Activated CD8-positive, alpha-beta memory T cell treated with anti-CD3 and anti-CD28 coated beads for 36 hours (primary cell): ENCODE results near the gene LTA4H. TPM values are rescaled to one million over a fixed set of nuclear protein-coding genes. Genes with fewer than 3 reads are reported as not detected.

Source experiments
- CTCF ChIA-PET: fragments of 350-600 bp; sonication (Branson Sonifier 250); formaldehyde crosslinking; loops from one replicate; lab custom pipeline; 2021; ENCODE audit warnings: antibody characterized with exemption; lab: Charles Lee
- POLR2A ChIA-PET: fragments of 350-600 bp; sonication (Branson Sonifier 250); formaldehyde crosslinking; loops from one replicate; lab custom pipeline; 2021; ENCODE audit warnings: antibody characterized with exemption; lab: Charles Lee
- total RNA-seq, 2 experiments: library from RNA; stranded (reverse); gene quantifications; one replicate each; pipeline ENCODE4 v1.2.3, GENCODE V29; 2021

LTA4H gene
- total RNA-seq, 2 experiments from 2014 or later, result 71.4 to 72.3 TPM

- ChIA-PET CTCF (interaction anchor here (1.0 to 1.5 kb wide), 2 partner anchors 13 to 86 kb away, joined by 3 read pairs; no protein-coding TSS in a partner anchor), POLR2A (no interaction called here)
Measured at GRCh38 chr12:95999484-95999883, 35.9 kb downstream of the LTA4H start.

DNA sequence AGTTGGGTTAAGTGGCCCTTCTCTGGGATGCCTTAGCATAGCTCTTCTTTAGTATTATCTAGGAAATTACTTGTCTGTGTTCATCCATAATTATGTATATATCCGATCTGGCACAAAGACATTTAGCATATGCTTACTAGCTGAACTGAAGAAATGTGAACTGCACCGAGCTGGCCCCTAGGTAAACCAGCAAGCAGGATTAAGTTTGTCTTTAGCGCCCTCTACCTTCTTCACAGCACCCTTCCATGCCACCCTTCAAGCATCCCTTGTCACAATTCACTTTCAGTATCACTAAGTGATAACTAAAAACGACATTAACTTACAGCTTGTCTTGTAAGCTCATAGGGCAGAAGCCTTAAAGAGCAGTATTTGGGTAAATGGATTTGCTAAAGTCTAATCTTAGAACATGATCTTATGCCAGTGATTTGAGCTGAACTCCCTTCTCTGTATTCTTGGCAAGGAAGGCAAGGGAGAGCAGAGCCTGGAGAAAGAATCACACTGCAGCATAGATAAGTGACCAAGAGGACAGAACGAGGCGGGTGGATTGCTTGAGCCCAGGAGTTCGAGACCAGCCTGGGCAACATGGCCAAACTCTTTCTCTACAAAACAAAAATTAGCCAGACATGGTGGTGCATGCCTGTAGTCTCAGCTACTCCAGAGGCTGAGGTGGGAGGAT, 36.6 kb downstream of the LTA4H start:
- CTCF ChIA-PET, result interaction anchor here (0.5 to 2.9 kb wide), 13 partner anchors 13 to 357 kb away, joined by 3 to 16 read pairs (median 3); partner anchors contain the start of gene AMDHD1
- POLR2A ChIA-PET, result interaction anchor here (0.7 to 0.8 kb wide), 2 partner anchors 55 to 80 kb away, joined by 3 read pairs; no protein-coding TSS in a partner anchor

GRCh38 chr12:95997911-95998510, 37.4 kb downstream of the LTA4H start:
- ChIA-PET CTCF (interaction anchor here (0.5 to 2.9 kb wide), 10 partner anchors 14 to 356 kb away, joined by 3 to 16 read pairs (median 4); partner anchors contain the start of gene AMDHD1), POLR2A (interaction anchor here (0.7 to 0.8 kb wide), 2 partner anchors 54 to 79 kb away, joined by 3 read pairs; no protein-coding TSS in a partner anchor)

DNA sequence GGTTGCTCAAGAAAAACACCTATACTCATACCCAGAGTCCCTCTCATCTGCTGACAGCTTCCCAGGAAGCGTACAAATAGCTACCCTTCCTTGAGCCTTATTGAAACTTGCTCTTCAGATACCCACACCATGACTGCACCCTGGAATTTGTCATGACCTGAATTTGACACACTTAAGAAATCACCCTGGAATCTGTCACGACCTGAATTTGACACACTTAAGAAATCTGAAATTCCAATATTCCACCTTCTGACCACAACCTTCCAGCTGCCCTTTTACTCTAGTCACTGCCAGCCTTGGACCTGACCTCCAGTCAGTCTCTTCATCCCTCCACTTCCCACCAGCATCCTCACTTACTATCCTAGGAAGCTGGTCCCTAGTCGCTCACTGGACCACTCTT, 38.1 kb downstream of the LTA4H start:
- POLR2A ChIA-PET, result no interaction called here
- CTCF ChIA-PET, result interaction anchor here (2.9 kb wide), 1 partner anchor 79 kb away, joined by 16 read pairs; no protein-coding TSS in a partner anchor

GRCh38 chr12:95996034-95996658, 39.2 kb downstream of the LTA4H start, which contains the start of gene HAL:
Gene HAL, minus strand, starts transcription at chr12:95996344. Its CDS starts 434 bp downstream, at chr12:95995910.
- ChIA-PET POLR2A (no interaction called here), CTCF (interaction anchor here (2.9 kb wide), 1 partner anchor 77 kb away, joined by 16 read pairs; no protein-coding TSS in a partner anchor)

DNA sequence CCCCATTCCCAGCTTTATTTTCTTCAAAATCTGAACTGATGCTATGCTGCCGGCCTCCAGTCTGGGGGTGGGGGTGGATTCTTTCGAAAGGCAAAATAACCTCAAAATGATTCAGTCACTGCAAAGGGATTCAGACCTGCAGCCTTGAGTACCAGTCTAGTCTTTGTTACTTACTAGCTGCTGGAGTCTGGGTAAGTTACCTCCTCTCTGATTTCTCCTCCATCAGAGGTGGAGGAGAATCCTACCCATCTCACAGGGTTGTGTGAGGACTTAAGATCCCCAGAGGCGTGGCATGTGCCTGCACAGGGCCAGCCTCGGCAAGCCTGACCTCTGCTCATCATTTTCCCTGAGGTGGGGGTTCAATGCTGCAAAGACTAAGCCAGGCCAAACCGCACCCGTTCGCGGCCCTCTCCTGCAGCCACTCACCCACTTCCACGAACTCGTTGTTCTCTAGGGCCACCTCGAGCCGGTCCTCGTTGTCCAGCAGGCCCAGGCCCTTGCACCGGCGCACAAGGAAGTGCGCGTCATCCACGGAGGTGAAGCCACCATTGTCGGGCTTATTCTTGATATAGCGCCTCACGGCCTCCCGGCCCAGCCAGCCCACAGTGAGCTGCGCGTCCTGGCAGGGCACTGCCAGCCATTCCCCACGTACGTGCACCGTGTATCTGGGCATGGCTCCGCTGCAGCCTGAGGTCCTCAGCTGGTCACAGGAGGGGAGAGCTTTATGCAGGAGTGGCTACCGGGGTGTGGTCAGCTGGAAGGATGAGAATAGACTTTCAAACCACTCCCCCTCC, 40.0 kb downstream of the LTA4H start:
- ChIA-PET POLR2A (no interaction called here), CTCF (no interaction called here)

GRCh38 chr12:95994476-95994875, 40.9 kb downstream of the LTA4H start:
- CTCF ChIA-PET, result no interaction called here
- POLR2A ChIA-PET, result no interaction called here

GRCh38 chr12:95993907-95994306, 41.5 kb downstream of the LTA4H start:
- CTCF ChIA-PET, result interaction anchor here (0.6 kb wide), 1 partner anchor 399 kb away, joined by 5 read pairs; no protein-coding TSS in a partner anchor
- POLR2A ChIA-PET, result no interaction called here

DNA sequence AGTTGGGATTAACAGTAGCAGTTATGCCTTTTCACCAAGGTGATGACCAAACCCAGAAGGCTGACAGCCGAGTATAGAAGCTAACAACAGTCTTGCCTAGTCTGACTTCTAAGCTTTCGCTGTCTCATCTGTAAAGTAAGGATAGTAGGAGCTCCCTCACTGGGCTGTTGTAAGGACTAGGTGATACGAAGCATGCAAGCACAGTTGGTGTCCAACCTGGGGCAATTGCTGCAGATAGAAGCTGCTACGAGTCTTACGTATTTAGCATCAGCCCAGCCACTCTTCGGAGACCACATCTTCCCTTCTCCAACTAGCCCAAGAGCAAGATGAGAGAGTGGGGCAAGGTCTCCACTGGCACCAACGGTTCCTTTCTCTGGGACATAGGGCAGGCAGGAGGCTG, 45.3 kb downstream of the LTA4H start:
- CTCF ChIA-PET, result interaction anchor here (0.5 to 1.2 kb wide), 2 partner anchors 73 to 470 kb away, joined by 3 read pairs; no protein-coding TSS in a partner anchor

DNA sequence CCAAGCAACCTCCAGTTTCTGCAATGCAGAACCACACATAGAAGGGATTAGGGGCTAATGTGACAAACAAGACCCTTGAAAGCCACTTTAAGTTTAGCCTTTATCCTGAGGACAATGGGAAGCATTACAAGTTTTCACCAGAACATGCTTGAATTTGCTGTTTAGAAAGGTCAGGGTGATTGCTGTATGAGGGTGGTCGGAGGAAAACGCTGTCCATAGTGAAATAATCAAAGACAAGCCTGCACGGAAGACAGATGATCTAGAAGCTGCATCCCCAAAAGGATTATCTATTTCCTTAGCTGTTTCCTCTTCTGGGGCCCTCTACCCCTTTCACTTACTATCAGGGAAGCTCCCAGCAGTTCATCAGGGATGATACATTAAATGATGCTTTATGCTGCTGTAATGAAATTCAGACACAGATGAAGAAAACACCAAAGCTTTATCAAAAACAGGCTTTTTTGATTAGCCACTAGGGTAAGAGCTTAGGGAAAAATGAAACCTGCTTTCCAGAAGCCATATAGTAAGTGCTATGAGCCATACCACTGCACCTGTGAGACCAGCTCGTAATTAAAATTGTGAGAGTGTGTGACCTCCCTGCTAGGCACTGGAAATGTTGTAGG, 45.8 kb downstream of the LTA4H start:
- POLR2A ChIA-PET, result no interaction called here
- CTCF ChIA-PET, result interaction anchor here (0.5 to 0.9 kb wide), 2 partner anchors 48 to 470 kb away, joined by 3 read pairs; no protein-coding TSS in a partner anchor

More for the DNA sequence above, 45.3 kb downstream of the LTA4H start:
- POLR2A ChIA-PET, result no interaction called here

DNA sequence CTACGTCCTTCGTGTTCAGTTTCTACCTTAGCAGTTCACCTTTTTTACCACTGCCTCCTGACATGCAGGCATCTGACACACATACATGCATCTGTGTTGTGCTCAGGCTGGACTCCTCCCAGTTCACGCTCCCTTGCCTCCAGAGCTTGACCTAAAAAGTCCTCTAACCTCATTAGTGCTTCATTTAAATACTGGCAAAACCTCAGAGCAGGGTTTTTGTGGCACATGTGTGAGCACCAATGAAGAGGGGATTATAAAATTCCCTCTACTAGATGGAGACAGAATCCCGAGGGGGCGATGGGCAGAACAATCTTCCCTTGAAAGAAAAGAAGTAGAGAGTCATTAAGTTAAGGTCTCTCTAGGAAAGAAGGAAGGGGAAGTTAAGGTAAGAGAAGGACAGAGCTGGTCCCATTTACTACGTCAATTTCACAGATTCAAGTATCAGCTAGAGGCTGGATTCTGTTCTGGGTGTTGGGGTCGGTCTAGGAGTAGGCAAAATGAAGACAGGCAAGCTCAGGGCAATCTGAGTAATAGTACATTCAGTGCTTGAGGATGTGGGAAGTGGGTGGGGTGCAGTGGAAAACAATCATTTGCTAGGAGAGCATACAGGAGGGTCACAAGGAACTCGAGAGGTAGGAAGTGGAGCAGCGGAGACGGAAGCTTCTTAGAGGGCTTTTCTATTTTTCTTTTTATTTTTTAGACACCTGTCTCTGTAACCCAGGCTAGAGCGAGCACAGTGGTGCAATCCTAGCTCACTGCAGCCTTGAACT, 46.7 kb downstream of the LTA4H start:
- POLR2A ChIA-PET, result no interaction called here
- CTCF ChIA-PET, result interaction anchor here (0.9 kb wide), 1 partner anchor 48 kb away, joined by 3 read pairs; no protein-coding TSS in a partner anchor

DNA sequence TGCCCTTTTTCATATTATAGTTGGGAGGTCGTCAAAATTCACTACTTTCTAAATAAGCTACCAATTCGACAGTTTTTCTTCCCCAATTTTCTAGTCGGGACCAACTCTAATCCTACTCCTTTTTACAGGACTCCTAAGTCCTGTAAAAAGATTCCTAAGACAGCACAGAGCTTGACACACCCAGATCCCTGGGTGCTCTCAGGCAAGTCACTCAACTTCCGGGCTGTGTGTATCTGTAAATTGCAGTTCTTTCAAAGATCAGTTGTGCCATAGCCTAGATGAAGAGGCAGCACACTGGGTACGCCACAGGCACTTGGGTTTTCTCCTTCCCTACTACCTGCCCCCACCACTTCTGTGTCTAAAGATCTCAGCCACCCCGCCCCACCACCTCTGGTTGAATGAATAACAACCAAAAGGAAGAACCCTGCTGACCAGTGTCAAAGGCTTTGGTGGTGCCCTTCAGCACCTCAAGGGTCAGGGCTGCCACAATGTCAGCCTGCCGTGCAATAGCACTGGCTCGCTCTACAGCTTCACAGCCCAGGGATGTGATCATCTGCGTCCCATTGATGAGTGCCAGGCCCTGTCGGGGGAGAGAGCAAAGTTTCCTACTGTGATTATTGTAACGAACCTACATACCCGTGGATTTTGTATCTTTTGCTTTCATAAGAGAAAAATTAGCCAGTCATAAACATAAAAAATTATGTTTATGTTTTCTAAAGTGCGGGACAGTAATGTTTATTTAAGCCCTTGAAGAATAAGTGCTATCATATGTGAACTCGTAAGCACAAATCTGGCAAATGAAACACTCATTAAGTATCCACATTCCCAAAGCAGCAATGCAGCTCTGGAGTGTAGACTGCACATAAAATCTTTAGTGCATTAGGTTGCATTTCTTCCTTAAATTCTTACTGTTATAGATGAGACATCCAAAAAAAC, 48.5 kb downstream of the LTA4H start:
- CTCF ChIA-PET, result no interaction called here

DNA sequence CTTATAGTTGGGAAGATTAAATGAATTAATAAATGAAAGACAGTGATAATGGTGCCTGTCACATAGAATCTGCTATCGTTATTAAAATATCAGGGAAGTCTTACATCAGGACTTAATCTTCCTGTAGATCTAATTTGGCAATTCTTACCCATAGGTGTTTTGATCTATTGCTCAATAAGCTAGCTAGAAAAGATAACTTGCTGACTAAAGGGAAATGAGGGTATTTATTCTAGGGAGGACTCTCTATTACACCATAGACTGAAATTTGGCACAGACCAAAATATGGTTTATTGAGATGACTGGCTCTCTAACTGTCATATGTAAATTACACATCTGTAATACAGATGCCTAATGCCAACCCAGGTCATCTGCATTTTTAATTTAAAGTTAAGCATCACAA, 50.7 kb downstream of the LTA4H start:
- ChIA-PET CTCF (no interaction called here), POLR2A (no interaction called here)

More for the DNA sequence above, 48.5 kb downstream of the LTA4H start:
- POLR2A ChIA-PET, result no interaction called here

DNA sequence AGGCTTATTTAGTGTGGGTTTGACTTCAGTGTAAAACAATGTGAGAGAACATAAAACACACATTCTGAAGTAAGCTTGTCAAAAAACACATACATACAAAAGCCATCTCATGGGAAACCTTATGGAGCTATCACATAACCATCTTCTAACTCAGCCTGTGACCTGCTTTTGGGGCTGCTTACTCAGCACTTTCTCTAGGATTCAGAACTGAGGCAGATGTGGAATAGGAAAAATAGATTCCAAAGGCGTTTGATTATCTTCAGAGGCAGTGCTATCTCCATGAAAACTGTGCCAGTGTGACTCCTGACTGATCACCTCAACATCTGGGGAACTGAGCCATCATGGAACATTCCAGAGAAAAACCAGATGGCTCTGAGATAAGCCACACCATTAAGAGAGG, 52.8 kb downstream of the LTA4H start:
- POLR2A ChIA-PET, result no interaction called here
- CTCF ChIA-PET, result no interaction called here

GRCh38 chr12:95980437-95980836, 55.0 kb downstream of the LTA4H start:
- CTCF ChIA-PET, result no interaction called here
- POLR2A ChIA-PET, result no interaction called here

DNA sequence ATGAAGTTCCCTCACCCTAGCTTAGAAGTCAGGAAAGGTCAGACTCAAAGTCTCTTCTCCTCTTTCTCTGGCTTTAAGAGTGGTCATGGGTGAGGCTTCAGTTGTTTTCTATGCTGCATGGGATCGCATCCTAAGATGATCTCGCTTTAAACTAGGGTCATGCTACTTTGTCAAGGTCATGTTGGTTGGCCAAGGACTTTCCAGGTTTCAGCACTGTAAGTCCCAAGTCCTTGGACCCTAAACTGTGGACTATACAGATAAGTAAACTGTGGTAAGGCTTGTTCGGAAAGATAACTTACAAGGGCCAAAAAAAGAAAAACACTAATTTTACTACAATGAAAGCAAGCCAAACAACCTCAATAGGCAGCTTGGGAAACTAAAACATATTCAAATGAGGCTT, 56.6 kb downstream of the LTA4H start:
- CTCF ChIA-PET, result no interaction called here
- POLR2A ChIA-PET, result no interaction called here

DNA sequence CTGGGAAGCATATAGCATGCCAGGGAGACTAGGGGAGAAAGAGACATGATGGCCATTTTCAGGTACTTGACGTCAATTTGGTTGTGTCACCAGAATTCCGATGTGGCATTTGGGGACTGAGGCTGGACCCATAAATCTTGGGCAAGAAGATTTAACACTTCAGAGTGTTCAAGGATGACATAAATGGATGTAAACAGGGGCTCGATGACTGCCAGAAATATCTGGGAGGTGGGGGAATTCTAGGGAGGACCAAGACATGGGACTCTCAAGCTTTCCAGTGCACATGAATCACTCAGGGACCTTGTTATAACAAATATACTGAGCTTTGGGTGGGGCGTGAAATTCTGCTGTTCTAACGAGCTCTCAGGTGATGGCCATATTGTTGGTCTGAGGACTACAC, 57.0 kb downstream of the LTA4H start:
- CTCF ChIA-PET, result no interaction called here
- POLR2A ChIA-PET, result no interaction called here
